ENCODE data around the gene LPAR6. TPM values are rescaled to one million over a fixed set of nuclear protein-coding genes. Genes with fewer than 3 reads are reported as not detected.

Gene LPAR6
- total RNA-seq, 1 experiment from 2014 or later = not detected

- no peak for DNase-seq (ENCODE audit: low read depth)
These were observed 2.6 kb upstream of the LPAR6 start for GRCh38 chr13:48415516-48415915.

GRCh38 chr13:48414501-48414900, 1.6 kb upstream of the LPAR6 start:
- no peak for DNase-seq (ENCODE audit: low read depth)

- DNase-seq (ENCODE audit: low read depth) = no peak
These were observed 927 bp downstream of the LPAR6 start for GRCh38 chr13:48411841-48412531.

- no peak for DNase-seq (ENCODE audit: low read depth)
These were observed 1.6 kb downstream of the LPAR6 start for GRCh38 chr13:48411147-48411794.

GRCh38 chr13:48410199-48410598, 2.7 kb downstream of the LPAR6 start:
- no peak for DNase-seq (ENCODE audit: low read depth)

- no peak for DNase-seq (ENCODE audit: low read depth)
These were observed 7.0 kb downstream of the LPAR6 start for GRCh38 chr13:48405875-48406274.

GRCh38 chr13:48404952-48405351, 8.0 kb downstream of the LPAR6 start:
- no peak for DNase-seq (ENCODE audit: low read depth)

GRCh38 chr13:48403913-48404312, 9.0 kb downstream of the LPAR6 start:
- no peak for DNase-seq (ENCODE audit: low read depth)

GRCh38 chr13:48403151-48403631, 9.7 kb downstream of the LPAR6 start:
- DNase-seq (ENCODE audit: low read depth) = no peak

GRCh38 chr13:48402325-48402932, 10.5 kb downstream of the LPAR6 start:
- no peak for DNase-seq (ENCODE audit: low read depth)

GRCh38 chr13:48401480-48401879, 11.4 kb downstream of the LPAR6 start:
- DNase-seq (ENCODE audit: low read depth) = no peak

- DNase-seq (ENCODE audit: low read depth) = peak; percentile 68
These were observed 12.0 kb downstream of the LPAR6 start for GRCh38 chr13:48400850-48401291.

- DNase-seq (ENCODE audit: low read depth) = no peak
These were observed 12.7 kb downstream of the LPAR6 start for GRCh38 chr13:48400090-48400694.

GRCh38 chr13:48398450-48399095, 14.3 kb downstream of the LPAR6 start:
- DNase-seq (ENCODE audit: low read depth) = no peak

- DNase-seq (ENCODE audit: low read depth) = no peak
These were observed 15.2 kb downstream of the LPAR6 start for GRCh38 chr13:48397744-48398143.

GRCh38 chr13:48393698-48394085, 19.2 kb downstream of the LPAR6 start:
- no peak for DNase-seq (ENCODE audit: low read depth)

GRCh38 chr13:48393030-48393697, 19.7 kb downstream of the LPAR6 start:
- DNase-seq (ENCODE audit: low read depth) = no peak

- DNase-seq (ENCODE audit: low read depth) = no peak
These were observed 21.7 kb downstream of the LPAR6 start for GRCh38 chr13:48391257-48391656.

GRCh38 chr13:48386816-48387215, 26.1 kb downstream of the LPAR6 start:
- DNase-seq (ENCODE audit: low read depth) = no peak

- DNase-seq (ENCODE audit: low read depth) = no peak
These were observed 29.5 kb downstream of the LPAR6 start for GRCh38 chr13:48383384-48383783.

- no peak for DNase-seq (ENCODE audit: low read depth)
These were observed 32.3 kb downstream of the LPAR6 start for GRCh38 chr13:48380581-48380980.

Measured in M059J (cell line).